ENCODE measurements around the gene PLPP2.

The PLPP2 gene

DNA sequence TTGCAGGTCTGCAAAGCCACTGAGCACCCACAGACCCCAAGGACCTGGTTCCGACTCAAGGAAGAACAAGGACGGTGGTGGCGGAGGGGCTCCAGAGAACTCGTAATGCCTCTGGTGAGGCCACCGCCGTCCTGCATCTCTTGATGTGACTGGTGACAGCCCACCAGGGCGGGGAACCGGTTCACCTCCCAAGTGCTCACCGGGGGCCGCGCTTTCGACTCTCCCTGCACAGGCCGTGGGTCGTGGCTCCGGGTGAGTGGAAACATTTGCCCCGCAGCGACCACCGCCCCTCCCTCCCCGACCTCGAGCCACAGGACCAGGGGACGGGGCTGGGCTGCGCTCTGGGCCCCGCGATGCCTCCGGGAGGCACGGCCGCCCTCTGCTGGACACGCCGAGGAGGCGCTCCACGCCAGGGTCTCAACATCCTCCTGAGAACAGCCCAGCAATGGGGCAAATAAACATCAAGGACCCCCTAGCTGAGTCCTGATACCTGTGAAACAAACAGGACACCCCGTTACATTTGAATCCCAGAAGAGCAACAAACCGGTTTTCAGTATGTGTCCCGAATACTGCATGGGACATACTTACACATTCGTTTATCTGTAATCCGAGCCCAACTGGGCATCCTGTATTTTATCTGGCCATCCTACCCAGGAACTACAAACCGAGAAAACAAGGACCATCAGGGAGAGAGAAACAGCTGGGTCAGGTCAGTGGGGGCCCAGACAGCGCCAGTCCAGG, 3.9 kb upstream of the PLPP2 start:
- Histone ChIP-seq H3K36me3 (ENCODE audit: insufficient read depth, low read length) (no peaks in the 10 kb centered on the region), H3K9ac (ENCODE audit: low read depth, low read length) (no peak overlapping the region), H3K9me3 (ENCODE audit: insufficient read depth, low read length, severe bottlenecking) (no peaks in the 10 kb centered on the region), H3K27ac (ENCODE audit: low read length) (no peak overlapping the region), H3K4me3 (ENCODE audit: low read depth in 1 of 2, low read length in 2 of 2) (no peak overlapping the region), H3K27me3 (ENCODE audit: insufficient read depth, low read length, poor library complexity) (no peaks in the 10 kb centered on the region), H3K4me2 (ENCODE audit: insufficient read depth, low read length) (no peak overlapping the region), H4K20me1 (ENCODE audit: insufficient read depth, low read length) (no peaks in the 10 kb centered on the region), H2AFZ (ENCODE audit: low read depth, low read length) (no peak overlapping the region), H3K4me1 (ENCODE audit: insufficient read depth, low read length) (no peaks in the 10 kb centered on the region), H3K79me2 (ENCODE audit: insufficient read depth, low read length) (no peaks in the 10 kb centered on the region)
- ATAC-seq (ENCODE audit: insufficient read depth, low read depth) (peak; percentile 53; the same call in 1 of the 3 replicates), DNase-seq (peak; percentile 17)
- TF ChIP-seq EZH2 (IDR thresholded peaks at IDR 0.05; ENCODE audit: borderline replicate concordance, low read depth, low read length, severe bottlenecking) = no peak
- TF ChIP-seq, protein P1, sequence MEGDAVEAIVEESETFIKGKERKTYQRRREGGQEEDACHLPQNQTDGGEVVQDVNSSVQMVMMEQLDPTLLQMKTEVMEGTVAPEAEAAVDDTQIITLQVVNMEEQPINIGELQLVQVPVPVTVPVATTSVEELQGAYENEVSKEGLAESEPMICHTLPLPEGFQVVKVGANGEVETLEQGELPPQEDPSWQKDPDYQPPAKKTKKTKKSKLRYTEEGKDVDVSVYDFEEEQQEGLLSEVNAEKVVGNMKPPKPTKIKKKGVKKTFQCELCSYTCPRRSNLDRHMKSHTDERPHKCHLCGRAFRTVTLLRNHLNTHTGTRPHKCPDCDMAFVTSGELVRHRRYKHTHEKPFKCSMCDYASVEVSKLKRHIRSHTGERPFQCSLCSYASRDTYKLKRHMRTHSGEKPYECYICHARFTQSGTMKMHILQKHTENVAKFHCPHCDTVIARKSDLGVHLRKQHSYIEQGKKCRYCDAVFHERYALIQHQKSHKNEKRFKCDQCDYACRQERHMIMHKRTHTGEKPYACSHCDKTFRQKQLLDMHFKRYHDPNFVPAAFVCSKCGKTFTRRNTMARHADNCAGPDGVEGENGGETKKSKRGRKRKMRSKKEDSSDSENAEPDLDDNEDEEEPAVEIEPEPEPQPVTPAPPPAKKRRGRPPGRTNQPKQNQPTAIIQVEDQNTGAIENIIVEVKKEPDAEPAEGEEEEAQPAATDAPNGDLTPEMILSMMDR (IDR thresholded peaks at IDR 0.05; ENCODE audit: borderline replicate concordance, extremely low read depth, low read length, poor library complexity, severe bottlenecking) = peak; percentile 45

DNA sequence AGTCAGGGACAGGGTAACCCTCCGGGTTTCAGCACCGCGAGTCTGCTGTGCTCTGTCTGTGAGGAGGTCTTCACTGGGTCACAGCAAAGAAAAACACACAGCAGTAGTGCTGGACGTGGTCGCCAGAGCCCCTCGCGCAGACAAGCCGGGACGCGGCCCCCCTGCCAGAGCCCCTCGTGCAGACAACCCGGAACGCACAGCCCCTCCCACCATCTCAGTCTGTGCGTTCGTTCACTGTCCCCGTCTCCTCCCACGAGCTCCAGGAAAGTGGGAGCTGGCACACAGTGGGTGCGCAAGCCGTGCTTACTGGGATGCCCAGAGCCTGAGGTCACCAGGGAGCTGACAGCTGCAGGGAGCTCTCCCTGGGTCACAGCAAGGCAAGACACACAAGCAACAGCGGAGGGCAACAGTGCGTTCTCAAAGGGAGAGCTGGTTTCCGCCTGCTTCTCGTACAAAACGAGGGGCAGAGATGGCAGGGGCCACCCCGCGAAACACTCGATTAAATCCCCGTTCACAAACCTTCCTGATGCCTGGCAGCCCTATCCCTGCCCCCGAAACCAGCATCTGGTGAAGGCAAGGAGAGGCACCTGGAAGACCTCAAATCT, 3.2 kb upstream of the PLPP2 start:
- H3K27me3 ChIP-seq (ENCODE audit: insufficient read depth, low read length, poor library complexity) = no peaks in the 10 kb centered on the region
- H2AFZ ChIP-seq (ENCODE audit: low read depth, low read length) = no peak overlapping the region
- TF ChIP-seq, protein P1 (IDR thresholded peaks at IDR 0.05; ENCODE audit: borderline replicate concordance, extremely low read depth, low read length, poor library complexity, severe bottlenecking) = no peak
- TF ChIP-seq EZH2 (IDR thresholded peaks at IDR 0.05; ENCODE audit: borderline replicate concordance, low read depth, low read length, severe bottlenecking) = no peak
- no peak overlapping the region for H3K4me2 ChIP-seq (ENCODE audit: insufficient read depth, low read length)
- H3K4me3 ChIP-seq (ENCODE audit: low read depth in 1 of 2, low read length in 2 of 2) = no peak overlapping the region
- H3K27ac ChIP-seq (ENCODE audit: low read length) = no peak overlapping the region
- no peaks in the 10 kb centered on the region for H3K36me3 ChIP-seq (ENCODE audit: insufficient read depth, low read length)
- no peak for DNase-seq
- no peaks in the 10 kb centered on the region for H4K20me1 ChIP-seq (ENCODE audit: insufficient read depth, low read length)
- H3K9me3 ChIP-seq (ENCODE audit: insufficient read depth, low read length, severe bottlenecking) = no peaks in the 10 kb centered on the region
- H3K9ac ChIP-seq (ENCODE audit: low read depth, low read length) = no peak overlapping the region
- no peak for ATAC-seq (ENCODE audit: insufficient read depth, low read depth)
- no peaks in the 10 kb centered on the region for H3K79me2 ChIP-seq (ENCODE audit: insufficient read depth, low read length)
- H3K4me1 ChIP-seq (ENCODE audit: insufficient read depth, low read length) = no peaks in the 10 kb centered on the region

GRCh38 chr19:293436-294110, 2.4 kb upstream of the PLPP2 start:
- ATAC-seq (ENCODE audit: insufficient read depth, low read depth) = no peak
- Histone ChIP-seq H3K4me3 (ENCODE audit: low read depth in 1 of 2, low read length in 2 of 2) (no peak overlapping the region), H4K20me1 (ENCODE audit: insufficient read depth, low read length) (no peaks in the 10 kb centered on the region), H3K9ac (ENCODE audit: low read depth, low read length) (no peak overlapping the region), H3K9me3 (ENCODE audit: insufficient read depth, low read length, severe bottlenecking) (no peaks in the 10 kb centered on the region), H3K36me3 (ENCODE audit: insufficient read depth, low read length) (no peaks in the 10 kb centered on the region), H3K79me2 (ENCODE audit: insufficient read depth, low read length) (no peaks in the 10 kb centered on the region), H2AFZ (ENCODE audit: low read depth, low read length) (no peak overlapping the region), H3K4me1 (ENCODE audit: insufficient read depth, low read length) (no peaks in the 10 kb centered on the region), H3K4me2 (ENCODE audit: insufficient read depth, low read length) (no peak overlapping the region), H3K27ac (ENCODE audit: low read length) (no peak overlapping the region), H3K27me3 (ENCODE audit: insufficient read depth, low read length, poor library complexity) (no peaks in the 10 kb centered on the region)
- no peak for DNase-seq
- TF ChIP-seq, protein P1 (IDR thresholded peaks at IDR 0.05; ENCODE audit: borderline replicate concordance, extremely low read depth, low read length, poor library complexity, severe bottlenecking) = no peak
- no peak for TF ChIP-seq EZH2 (IDR thresholded peaks at IDR 0.05; ENCODE audit: borderline replicate concordance, low read depth, low read length, severe bottlenecking)

Measured in DND-41 (cell line).